Neuronal stem cell (in vitro differentiated cells): ENCODE measurements around the gene STK32B.

Experiments
- DNase-seq: peaks from one replicate; pipeline ENCODE4 v3.0.0-alpha.2; 2013; ENCODE audit warnings: low spot score
- H2AFZ ChIP-seq: one replicate; pipeline ENCODE4 v1.6.1; 2013; ENCODE audit warnings: mild to moderate bottlenecking, low read length, inconsistent platforms
- H2AK5ac ChIP-seq: 2 replicates; pipeline ENCODE4 v1.6.1; 2013; ENCODE audit warnings: low read depth, mild to moderate bottlenecking, inconsistent platforms, low read length, moderate library complexity, mixed read lengths
- H2BK120ac ChIP-seq: 2 replicates; pipeline ENCODE4 v1.6.1; 2013; ENCODE audit warnings: low read depth, mild to moderate bottlenecking, inconsistent platforms, low read length, moderate library complexity, mixed read lengths
- H2BK12ac ChIP-seq: one replicate; pipeline ENCODE4 v1.6.1; 2013; ENCODE audit warnings: low read length, inconsistent platforms
- H2BK15ac ChIP-seq: 2 replicates; pipeline ENCODE4 v1.6.1; 2013; ENCODE audit warnings: mild to moderate bottlenecking, low read length, inconsistent platforms, mixed read lengths
- H2BK5ac ChIP-seq: one replicate; pipeline ENCODE4 v1.6.1; 2013; ENCODE audit warnings: inconsistent platforms, mild to moderate bottlenecking, low read length, moderate library complexity
- H3K14ac ChIP-seq: one replicate; pipeline ENCODE4 v1.6.1; 2013; ENCODE audit warnings: low read length, inconsistent platforms
- H3K18ac ChIP-seq: 2 replicates; pipeline ENCODE4 v1.6.1; 2013; ENCODE audit warnings: low read length, inconsistent platforms
- H3K23ac ChIP-seq: 2 replicates; pipeline ENCODE4 v1.6.1; 2013; ENCODE audit warnings: low read depth, mild to moderate bottlenecking, mixed read lengths, low read length, inconsistent platforms; ENCODE audit not compliant: poor library complexity
- H3K27ac ChIP-seq: replicated peaks from 3 replicates; pipeline ENCODE4 v1.5.1; 2013; ENCODE audit warnings: low read length, inconsistent platforms
- H3K27me3 ChIP-seq, 3 experiments: 2 replicates each; pipeline ENCODE4 v1.6.1; 2013; ENCODE audit warnings: low read length in 3 of 3, mild to moderate bottlenecking in 2 of 3, inconsistent platforms in 1 of 3, low read depth in 1 of 3, mixed read lengths in 1 of 3, moderate library complexity in 1 of 3; ENCODE audit not compliant: control insufficient read depth in 3 of 3, insufficient read depth in 3 of 3
- H3K36me3 ChIP-seq, 2 donors: replicated peaks in 1 of 2; 2 replicates each; pipeline ENCODE4 v1.6.1; 2013; ENCODE audit warnings: low read length in 2 of 2; ENCODE audit not compliant: control insufficient read depth in 2 of 2, insufficient read depth in 2 of 2
- H3K4ac ChIP-seq: 2 replicates; pipeline ENCODE4 v1.6.1; 2013; ENCODE audit warnings: inconsistent platforms, mild to moderate bottlenecking, low read length, moderate library complexity
- H3K4me1 ChIP-seq, 2 donors: 1 replicate in 1 of 2; 2 replicates in 1 of 2; pipeline ENCODE4 v1.6.1; 2013; ENCODE audit warnings: low read length in 2 of 2, low read depth in 1 of 2; ENCODE audit not compliant: control insufficient read depth in 2 of 2, insufficient read depth in 1 of 2
- H3K4me2 ChIP-seq: one replicate; pipeline ENCODE4 v1.6.1; 2013; ENCODE audit warnings: mild to moderate bottlenecking, low read length, inconsistent platforms; ENCODE audit not compliant: insufficient read depth, poor library complexity, severe bottlenecking
- H3K4me3 ChIP-seq, 2 donors: 2 replicates each; pipeline ENCODE4 v1.5.1; 2013; ENCODE audit warnings: low read length in 2 of 2, mild to moderate bottlenecking in 2 of 2, inconsistent platforms in 1 of 2, moderate library complexity in 1 of 2
- H3K79me1 ChIP-seq: one replicate; pipeline ENCODE4 v1.6.1; 2013; ENCODE audit warnings: low read depth, mild to moderate bottlenecking, inconsistent platforms, low read length, moderate library complexity
- H3K9ac ChIP-seq: one replicate; pipeline ENCODE4 v1.6.1; 2013; ENCODE audit warnings: mild to moderate bottlenecking, low read depth, low read length, inconsistent platforms; ENCODE audit not compliant: poor library complexity
- H3K9me3 ChIP-seq, 2 donors: replicated peaks in 1 of 2; 2 replicates each; pipeline versions ENCODE3 to v1.6.1; 2013; ENCODE audit warnings: low read length in 2 of 2, mild to moderate bottlenecking in 2 of 2, inconsistent platforms in 1 of 2, low read depth in 1 of 2, mixed read lengths in 1 of 2, moderate library complexity in 1 of 2; ENCODE audit not compliant: control insufficient read depth in 2 of 2, insufficient read depth in 1 of 2
- H4K8ac ChIP-seq: one replicate; pipeline ENCODE4 v1.6.1; 2013; ENCODE audit warnings: low read depth, mild to moderate bottlenecking, inconsistent platforms, low read length, moderate library complexity
- H4K91ac ChIP-seq: one replicate; pipeline ENCODE4 v1.6.1; 2013; ENCODE audit warnings: low read length, low read depth, mild to moderate bottlenecking, inconsistent platforms; ENCODE audit not compliant: poor library complexity
- WGBS, 2 donors: extraction: QIAGEN DNeasy Blood & Tissue Kit; methylation state at CpG; one replicate each; pipeline ENCODE4 v1.1.7; 2013; ENCODE audit warnings: missing lambda C conversion rate in 2 of 2, mixed read lengths in 1 of 2; ENCODE audit not compliant: insufficient read length in 2 of 2, insufficient replicate concordance in 1 of 2; ENCODE audit errors: extremely low coverage in 2 of 2; 5-methylcytosine and 5-hydroxymethylcytosine counted together

The STK32B gene

DNA sequence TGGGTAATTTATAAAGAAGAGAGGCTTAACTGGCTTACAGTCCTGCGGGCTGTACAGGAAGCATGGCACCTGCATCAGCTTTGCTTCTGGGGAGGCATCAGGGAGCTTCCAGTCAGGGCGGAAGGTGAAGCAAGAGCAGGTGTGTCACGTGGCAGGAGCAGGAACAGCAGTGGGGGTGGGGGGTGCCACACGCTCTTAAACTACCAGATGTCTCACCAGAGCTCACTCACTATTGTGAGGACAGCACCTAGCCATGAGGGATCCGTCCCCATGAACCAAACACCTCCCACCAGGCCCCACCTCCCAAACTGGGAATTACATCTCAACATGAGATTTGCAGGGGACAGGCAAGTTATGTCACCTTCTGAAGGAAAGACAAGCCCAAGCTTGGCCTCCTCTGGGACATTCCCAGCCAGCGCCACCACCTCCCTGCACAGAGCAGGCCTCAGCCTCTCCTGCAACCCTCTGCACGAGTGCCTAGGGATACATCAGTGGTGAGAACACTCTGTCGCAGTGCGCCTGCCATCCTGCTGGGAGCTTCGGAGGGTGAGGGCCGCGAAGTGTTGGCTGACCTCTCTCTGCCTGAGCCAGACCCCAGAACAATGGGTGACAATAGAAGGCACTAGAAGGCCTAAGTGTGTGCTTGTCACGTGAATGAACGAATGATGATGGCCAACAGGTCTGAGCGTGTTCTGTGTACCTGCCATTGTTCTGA is 412.8 kb downstream of the STK32B start:
- Histone ChIP-seq H3K9ac (no peak overlapping the region), H3K4ac (no peak overlapping the region), H2BK12ac (no peak overlapping the region), H4K8ac (no peak overlapping the region), H3K9me3 (peaks cover 0 to 2% of the 10 kb centered on the region in 2 donors), H3K79me1 (no peaks in the 10 kb centered on the region), H3K36me3 (no peaks in the 10 kb centered on the region), H2BK120ac (no peak overlapping the region), H2AFZ (no peak overlapping the region), H3K18ac (no peak overlapping the region), H3K23ac (no peak overlapping the region), H3K4me1 (peaks cover 0 to 5% of the 10 kb centered on the region in 2 donors), H3K27me3 (no peaks in the 10 kb centered on the region), H3K27ac (no peak overlapping the region), H3K4me2 (no peak overlapping the region), H2BK5ac (no peak overlapping the region), H2AK5ac (no peak overlapping the region), H4K91ac (no peak overlapping the region), H3K14ac (peak overlapping the region; percentile 73), H2BK15ac (no peak overlapping the region), H3K4me3 (no peak overlapping the region)
- WGBS, 2 donors = no CpG with 5 or more reads among the region's 15 CpGs
- DNase-seq = no peak

DNA sequence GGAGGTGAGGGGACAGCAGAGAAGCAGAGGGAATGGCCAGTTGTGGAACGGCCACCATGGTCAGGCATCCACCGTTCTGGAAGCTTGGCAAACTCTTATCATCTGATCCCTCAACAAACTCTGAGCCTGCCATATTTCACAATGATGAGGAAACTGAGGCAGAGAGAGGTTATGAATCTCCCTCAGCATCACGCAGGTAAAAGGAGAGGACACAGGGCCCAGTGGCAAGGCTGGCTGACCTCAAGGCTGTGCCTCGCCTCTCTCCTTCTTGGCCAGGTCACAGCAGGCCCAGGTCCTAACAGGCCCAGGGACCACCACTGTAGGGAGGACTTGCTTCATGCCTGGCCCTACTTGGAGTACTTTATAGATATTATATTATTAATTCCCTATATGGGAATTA is 414.2 kb downstream of the STK32B start:
- Histone ChIP-seq H3K23ac (no peak overlapping the region), H2BK15ac (no peak overlapping the region), H3K4ac (no peak overlapping the region), H3K14ac (no peak overlapping the region), H3K4me3 (no peak overlapping the region), H3K9ac (no peak overlapping the region), H3K4me1 (peaks cover 0 to 5% of the 10 kb centered on the region in 2 donors), H4K8ac (no peak overlapping the region), H3K36me3 (no peaks in the 10 kb centered on the region), H3K9me3 (peaks cover 0 to 2% of the 10 kb centered on the region in 2 donors), H2BK12ac (no peak overlapping the region), H3K18ac (no peak overlapping the region), H2BK5ac (no peak overlapping the region), H2AK5ac (no peak overlapping the region), H3K4me2 (no peak overlapping the region), H2AFZ (no peak overlapping the region), H3K27ac (no peak overlapping the region), H2BK120ac (no peak overlapping the region), H3K79me1 (no peaks in the 10 kb centered on the region), H4K91ac (no peak overlapping the region), H3K27me3 (no peaks in the 10 kb centered on the region)
- no peak for DNase-seq
- no CpG with 5 or more reads among the region's 4 CpGs for WGBS, 2 donors

DNA sequence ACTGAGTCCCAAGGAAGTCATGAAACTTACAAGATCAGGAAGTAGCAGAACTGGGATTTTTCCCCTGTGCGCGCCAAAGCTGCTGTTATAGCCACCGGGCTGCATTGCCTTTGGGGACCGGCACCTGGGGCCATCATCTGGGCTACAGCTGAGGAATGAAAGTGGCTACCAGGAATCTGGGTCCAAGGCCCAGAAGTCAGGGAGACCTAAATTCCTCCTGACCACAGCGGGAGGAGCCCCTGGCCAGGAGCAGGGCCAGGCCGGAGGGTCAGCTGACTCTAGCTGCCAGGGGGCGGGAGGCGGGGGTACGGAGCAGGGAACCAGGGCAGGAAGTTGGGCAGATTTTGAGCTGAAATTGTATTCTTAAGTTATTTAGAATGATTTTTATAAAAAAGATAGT is 414.7 kb downstream of the STK32B start:
- no peaks in the 10 kb centered on the region for H3K36me3 ChIP-seq
- no peaks in the 10 kb centered on the region for H3K27me3 ChIP-seq
- no peak overlapping the region for H2BK15ac ChIP-seq
- no peak overlapping the region for H3K4ac ChIP-seq
- H3K4me3 ChIP-seq = no peak overlapping the region
- no peaks in the 10 kb centered on the region for H3K79me1 ChIP-seq
- H3K9ac ChIP-seq = no peak overlapping the region
- no peak overlapping the region for H2BK120ac ChIP-seq
- no peak overlapping the region for H3K27ac ChIP-seq
- no peak overlapping the region for H3K18ac ChIP-seq
- H3K4me1 ChIP-seq = peaks cover 0 to 5% of the 10 kb centered on the region in 2 donors
- no peak overlapping the region for H4K91ac ChIP-seq
- no peak overlapping the region for H3K4me2 ChIP-seq
- DNase-seq = no peak
- no peak overlapping the region for H2AFZ ChIP-seq
- H2BK12ac ChIP-seq = no peak overlapping the region
- H2AK5ac ChIP-seq = no peak overlapping the region
- no peak overlapping the region for H4K8ac ChIP-seq
- no CpG with 5 or more reads among the region's 9 CpGs for WGBS, 2 donors
- H3K9me3 ChIP-seq = peaks cover 0 to 2% of the 10 kb centered on the region in 2 donors
- no peak overlapping the region for H3K23ac ChIP-seq
- H2BK5ac ChIP-seq = no peak overlapping the region
- no peak overlapping the region for H3K14ac ChIP-seq

DNA sequence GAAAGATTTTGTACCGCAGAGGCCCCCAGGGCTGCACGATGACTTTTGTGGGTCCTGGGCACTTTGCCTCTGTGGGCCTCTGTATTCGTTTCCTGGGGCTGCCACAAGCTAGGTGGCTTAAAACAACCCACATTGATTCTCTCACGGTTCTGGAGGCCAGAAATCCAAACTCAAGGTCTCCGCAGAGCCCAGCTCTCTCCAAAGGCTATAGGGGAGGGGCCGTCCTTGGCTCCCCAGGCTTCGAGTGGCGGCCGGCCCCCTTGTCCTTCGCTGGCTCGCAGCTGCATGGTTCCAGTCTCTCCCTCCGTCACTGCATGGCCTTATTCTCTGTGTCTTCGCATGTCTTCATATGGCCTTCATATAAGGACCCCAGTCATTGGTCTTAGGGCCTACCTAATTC is 415.8 kb downstream of the STK32B start:
- WGBS, 2 donors = no CpG with 5 or more reads among the region's 13 CpGs
- H3K36me3 ChIP-seq = no peaks in the 10 kb centered on the region
- no peak overlapping the region for H3K27ac ChIP-seq
- no peaks in the 10 kb centered on the region for H3K27me3 ChIP-seq
- H3K14ac ChIP-seq = no peak overlapping the region
- H3K18ac ChIP-seq = no peak overlapping the region
- no peak overlapping the region for H3K23ac ChIP-seq
- H4K8ac ChIP-seq = no peak overlapping the region
- DNase-seq = no peak
- no peak overlapping the region for H2BK15ac ChIP-seq
- no peak overlapping the region for H2BK12ac ChIP-seq
- H3K4me2 ChIP-seq = no peak overlapping the region
- H2AFZ ChIP-seq = no peak overlapping the region
- no peaks in the 10 kb centered on the region for H3K79me1 ChIP-seq
- H2AK5ac ChIP-seq = no peak overlapping the region
- H2BK5ac ChIP-seq = no peak overlapping the region
- H3K9me3 ChIP-seq = peaks cover 0 to 2% of the 10 kb centered on the region in 2 donors
- H2BK120ac ChIP-seq = no peak overlapping the region
- no peak overlapping the region for H3K4me3 ChIP-seq
- no peak overlapping the region for H3K4ac ChIP-seq
- H3K9ac ChIP-seq = no peak overlapping the region
- H3K4me1 ChIP-seq = peaks cover 0 to 5% of the 10 kb centered on the region in 2 donors
- H4K91ac ChIP-seq = no peak overlapping the region
